Uterus (tissue), 4 donors: ENCODE results near the gene FGFRL1. TPM values are rescaled to one million over a fixed set of nuclear protein-coding genes. Genes with fewer than 3 reads are reported as not detected.

ENCODE experiments used
- DNase-seq, 2 donors: peaks; one replicate each; pipeline ENCODE4 v3.0.0-alpha.2; 2019 to 2020
- H3K27ac ChIP-seq, 2 donors: fragments of 200-600 bp; sonication (generic); 1 replicate in 1 of 2; 2 replicates in 1 of 2; pipeline ENCODE4 v1.5.1; 2016 to 2018
- H3K27me3 ChIP-seq, 2 donors: fragments of 200-600 bp; sonication (generic); one replicate each; pipeline ENCODE4 v1.5.1; 2018 to 2019; ENCODE audit warnings: control low read depth in 1 of 2
- H3K36me3 ChIP-seq, 2 donors: fragments of 200-600 bp; sonication (generic); one replicate each; pipeline ENCODE4 v1.5.1; 2019; ENCODE audit warnings: control low read depth in 1 of 2
- H3K4me1 ChIP-seq, 2 donors: fragments of 200-600 bp; sonication (generic); one replicate each; pipeline ENCODE4 v1.5.1; 2018 to 2019; ENCODE audit warnings: control low read depth in 1 of 2
- H3K4me3 ChIP-seq, 2 donors: fragments of 200-600 bp; sonication (generic); 1 replicate in 1 of 2; 2 replicates in 1 of 2; pipeline ENCODE4 v1.5.1; 2018 to 2019; ENCODE audit warnings: mild to moderate bottlenecking in 1 of 2
- H3K9me3 ChIP-seq, 2 donors: fragments of 200-600 bp; sonication (generic); one replicate each; pipeline ENCODE4 v1.5.1; 2019; ENCODE audit warnings: control low read depth in 1 of 2
- POLR2A ChIP-seq, 2 donors: fragments of 450-650 bp; IDR thresholded peaks; one replicate each; pipeline ENCODE4 v1.6.1; 2016; ENCODE audit warnings: antibody characterized with exemption in 2 of 2, mild to moderate bottlenecking in 1 of 2, moderate library complexity in 1 of 2
- intact Hi-C: fragments of 100-400 bp; cut with DNase I; formaldehyde crosslinking; loops from one replicate; pipeline ENCODE4 v1.15.1; 2023; ENCODE audit warnings: low total_unique reads
- total RNA-seq, 4 donors: library from RNA; depleted of rRNA in 3 of 4; stranded (reverse); fragments of >200 nt in 3 of 4; gene quantifications; one replicate each; pipeline versions ENCODE4 v1.1.0 to v1.2.4, GENCODE V29; 2014 to 2023
- TF ChIP-seq, protein P1 (sequence below), 4 experiments: fragments of 200-600 bp in 2 of 4; fragments of 450-650 bp in 2 of 4; sonication (generic) in 2 of 4; IDR thresholded peaks; one replicate each; pipeline ENCODE4 v1.5.1; 2016 to 2019; ENCODE audit warnings: antibody characterized with exemption in 4 of 4, mild to moderate bottlenecking in 2 of 4, moderate library complexity in 1 of 4
- donor health status: DM: yes; HTN: yes; CAD: no.

Gene FGFRL1
- total RNA-seq, 4 donors from 2014 or later: 2.8 to 24.8 (median 13.9) TPM

DNA sequence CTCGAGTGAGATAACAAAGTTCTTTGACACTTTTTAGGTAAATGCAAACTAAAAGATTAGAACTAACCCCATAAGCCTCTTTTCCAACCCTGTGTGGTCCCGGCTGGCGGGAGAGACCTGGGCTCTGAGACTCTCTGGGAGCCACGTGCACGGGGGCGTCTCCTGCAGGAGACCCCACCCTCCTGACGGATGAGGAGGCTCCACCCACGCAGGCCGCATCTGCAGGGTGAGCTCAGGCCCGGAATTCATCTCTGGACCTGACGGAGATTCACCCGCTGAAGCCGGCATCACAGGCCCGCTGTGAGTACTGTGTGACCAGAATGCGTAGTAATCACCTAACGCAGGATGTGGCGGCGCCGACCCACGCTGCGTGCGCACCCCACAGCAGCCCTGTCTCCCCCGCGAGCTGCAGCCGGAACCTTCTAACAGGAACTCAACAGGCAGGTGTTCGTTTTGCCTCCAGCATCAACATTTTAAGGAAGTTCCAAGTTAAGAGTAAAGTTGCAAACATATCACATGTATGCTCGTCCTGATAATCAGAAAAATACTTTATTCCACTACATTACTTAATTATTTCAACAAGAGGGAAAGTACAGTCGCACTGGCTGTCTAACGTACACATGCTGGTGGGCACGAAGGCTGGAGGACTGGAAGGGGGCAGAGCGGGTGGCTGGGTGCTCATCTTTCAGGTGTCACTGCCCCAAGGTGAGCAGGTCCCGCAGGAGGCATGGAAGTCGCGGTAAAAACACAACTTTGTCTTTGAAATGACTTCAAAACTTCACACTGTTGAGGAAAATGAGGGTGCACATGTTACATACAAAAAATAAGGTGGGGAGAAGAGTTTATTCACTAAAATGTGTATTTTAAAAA, 44.5 kb downstream of the FGFRL1 start:
- Histone ChIP-seq H3K36me3 (no peaks in the 10 kb centered on the region), H3K4me3 (no peak overlapping the region), H3K9me3 (no peaks in the 10 kb centered on the region), H3K4me1 (no peaks in the 10 kb centered on the region), H3K27me3 (peaks cover 5 to 6% of the 10 kb centered on the region in 2 donors), H3K27ac (no peak overlapping the region)
- intact Hi-C loops: no loop called here
- DNase-seq: peak in 1 of 2 donors; percentile 15
- TF ChIP-seq POLR2A (IDR thresholded peaks at IDR 0.05): no peak
- TF ChIP-seq, protein P1, sequence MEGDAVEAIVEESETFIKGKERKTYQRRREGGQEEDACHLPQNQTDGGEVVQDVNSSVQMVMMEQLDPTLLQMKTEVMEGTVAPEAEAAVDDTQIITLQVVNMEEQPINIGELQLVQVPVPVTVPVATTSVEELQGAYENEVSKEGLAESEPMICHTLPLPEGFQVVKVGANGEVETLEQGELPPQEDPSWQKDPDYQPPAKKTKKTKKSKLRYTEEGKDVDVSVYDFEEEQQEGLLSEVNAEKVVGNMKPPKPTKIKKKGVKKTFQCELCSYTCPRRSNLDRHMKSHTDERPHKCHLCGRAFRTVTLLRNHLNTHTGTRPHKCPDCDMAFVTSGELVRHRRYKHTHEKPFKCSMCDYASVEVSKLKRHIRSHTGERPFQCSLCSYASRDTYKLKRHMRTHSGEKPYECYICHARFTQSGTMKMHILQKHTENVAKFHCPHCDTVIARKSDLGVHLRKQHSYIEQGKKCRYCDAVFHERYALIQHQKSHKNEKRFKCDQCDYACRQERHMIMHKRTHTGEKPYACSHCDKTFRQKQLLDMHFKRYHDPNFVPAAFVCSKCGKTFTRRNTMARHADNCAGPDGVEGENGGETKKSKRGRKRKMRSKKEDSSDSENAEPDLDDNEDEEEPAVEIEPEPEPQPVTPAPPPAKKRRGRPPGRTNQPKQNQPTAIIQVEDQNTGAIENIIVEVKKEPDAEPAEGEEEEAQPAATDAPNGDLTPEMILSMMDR (IDR thresholded peaks at IDR 0.05): no peak

DNA sequence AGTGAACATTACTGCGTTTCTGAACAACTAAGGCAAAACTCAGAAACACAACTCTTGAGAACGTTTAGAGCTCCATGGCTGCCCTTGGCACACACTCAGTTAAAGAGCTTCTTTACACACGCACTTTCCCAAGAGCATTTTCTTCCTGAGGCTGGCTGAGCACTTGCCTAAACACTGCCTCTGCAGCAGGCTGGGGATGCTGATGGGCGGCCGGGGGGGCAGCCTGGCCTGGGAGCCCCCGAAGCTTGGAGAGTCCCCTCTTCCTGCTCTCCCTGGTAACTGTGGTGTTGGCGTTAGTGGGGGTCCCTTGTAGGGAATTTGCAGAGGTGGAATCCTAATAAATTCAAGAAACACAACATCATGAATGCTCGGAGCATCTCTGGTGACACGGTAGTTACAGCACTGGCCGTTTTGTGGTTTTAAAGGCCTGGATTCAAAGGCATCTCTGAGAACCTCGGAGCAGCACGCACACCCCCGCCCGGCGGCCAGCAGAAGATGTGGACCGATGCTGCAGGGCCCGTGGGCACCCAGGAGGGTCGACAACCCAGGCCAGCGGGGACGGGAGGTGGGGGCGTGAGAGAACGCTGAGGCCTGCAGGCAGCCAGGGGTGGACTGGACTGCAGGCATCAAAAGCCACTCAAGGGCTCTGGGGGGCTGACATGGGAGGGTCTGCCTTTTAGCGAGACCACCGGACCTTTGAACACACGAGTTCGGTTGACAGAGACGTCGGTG, 45.4 kb downstream of the FGFRL1 start:
- Histone ChIP-seq H3K27ac (no peak overlapping the region), H3K4me1 (no peaks in the 10 kb centered on the region), H3K9me3 (no peaks in the 10 kb centered on the region), H3K27me3 (peaks cover 5 to 6% of the 10 kb centered on the region in 2 donors), H3K36me3 (no peaks in the 10 kb centered on the region), H3K4me3 (no peak overlapping the region)
- TF ChIP-seq, protein P1 (IDR thresholded peaks at IDR 0.05): no peak
- TF ChIP-seq POLR2A (IDR thresholded peaks at IDR 0.05): no peak
- intact Hi-C loops: no loop called here
- DNase-seq: peak in 1 of 2 donors; percentile 11

DNA sequence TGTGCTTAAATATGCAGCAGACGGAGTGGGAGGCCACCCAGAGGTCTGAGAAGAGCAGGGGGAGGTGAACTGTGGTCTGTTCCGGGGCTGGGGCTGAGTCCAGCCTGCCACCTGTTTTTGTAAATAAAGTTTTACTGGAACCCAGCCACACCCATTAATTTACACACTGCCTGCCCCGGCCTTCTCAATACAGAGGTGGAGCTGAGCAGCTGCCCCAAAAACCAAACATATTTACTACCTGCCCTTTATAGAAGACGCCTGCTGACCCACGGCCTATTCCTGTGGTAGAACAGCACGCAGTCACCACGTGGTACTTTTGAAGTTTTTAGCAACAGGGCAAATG, 45.9 kb downstream of the FGFRL1 start:
- Histone ChIP-seq H3K4me3 (no peak overlapping the region), H3K36me3 (no peaks in the 10 kb centered on the region), H3K9me3 (no peaks in the 10 kb centered on the region), H3K27me3 (peaks cover 3 to 5% of the 10 kb centered on the region in 2 donors), H3K4me1 (no peaks in the 10 kb centered on the region), H3K27ac (no peak overlapping the region)
- intact Hi-C loops: no loop called here
- DNase-seq: no peak
- TF ChIP-seq POLR2A (IDR thresholded peaks at IDR 0.05): no peak
- TF ChIP-seq, protein P1 (IDR thresholded peaks at IDR 0.05): no peak

DNA sequence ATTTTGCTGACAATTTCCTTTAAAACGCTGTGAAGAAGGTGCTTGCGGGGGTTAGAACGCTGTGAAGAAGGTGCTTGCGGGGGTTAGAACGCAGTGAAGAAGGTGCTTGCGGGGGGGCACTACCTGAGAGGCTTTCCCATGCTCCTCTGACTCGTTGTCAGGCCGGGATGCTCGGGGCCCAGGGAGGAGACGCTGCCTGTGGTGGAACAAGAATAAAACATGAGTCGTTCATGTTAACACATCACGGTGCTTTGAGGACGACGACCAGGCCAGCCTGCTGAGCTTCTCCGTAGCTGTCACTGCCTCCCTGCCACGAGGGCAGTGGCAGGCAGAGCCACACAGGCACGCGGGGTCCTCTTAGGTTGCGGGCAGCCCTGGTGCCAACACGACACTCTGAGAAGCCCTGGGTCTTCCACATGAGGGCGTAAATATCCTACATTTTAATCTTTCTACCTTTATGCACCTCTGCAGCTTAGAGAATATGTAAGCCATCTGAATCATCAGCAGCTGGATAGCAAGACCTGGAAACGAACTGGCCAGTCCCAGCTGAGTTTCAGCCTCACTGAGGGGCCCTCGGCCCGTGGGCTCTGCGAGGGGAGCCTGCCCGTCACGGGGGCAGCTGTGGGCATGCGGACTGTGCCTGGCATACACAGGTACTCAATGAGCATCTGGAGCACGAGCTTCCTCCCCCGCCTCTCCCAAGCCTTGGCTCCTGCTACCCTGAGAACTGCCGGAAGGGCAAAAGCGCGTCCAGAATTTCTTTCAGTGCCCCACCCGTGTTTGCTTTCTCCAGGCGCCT, 47.0 kb downstream of the FGFRL1 start:
- no peaks in the 10 kb centered on the region for H3K4me1 ChIP-seq
- H3K4me3 ChIP-seq: no peak overlapping the region
- H3K36me3 ChIP-seq: no peaks in the 10 kb centered on the region
- no peaks in the 10 kb centered on the region for H3K9me3 ChIP-seq
- no peak for TF ChIP-seq POLR2A (IDR thresholded peaks at IDR 0.05)
- TF ChIP-seq, protein P1 (IDR thresholded peaks at IDR 0.05): no peak
- intact Hi-C loops: no loop called here
- no peak overlapping the region for H3K27ac ChIP-seq
- DNase-seq: peak in 1 of 2 donors; percentile 11
- H3K27me3 ChIP-seq: peaks cover 0 to 5% of the 10 kb centered on the region in 2 donors
